GM18517 (cell line): ENCODE measurements around the gene DCAF11.

Experiments
- ATAC-seq: cut with Tn5 transposase; IDR thresholded peaks from one replicate; pipeline ENCODE4 v1.9.1; 2021; ENCODE audit warnings: mild to moderate bottlenecking, moderate library complexity; ENCODE audit not compliant: unreplicated experiment

The DCAF11 gene

GRCh38 chr14:24114532-24115421 lies at the start of gene DCAF11, which contains the start of gene NRL:
TSS of gene DCAF11 (plus strand) at chr14:24114777. CDS start at chr14:24115595, 818 bp downstream.
TSS of gene NRL (minus strand) at chr14:24114949. CDS start at chr14:24082848, 32,101 bp downstream.
- peak; percentile 87 for ATAC-seq

DNA sequence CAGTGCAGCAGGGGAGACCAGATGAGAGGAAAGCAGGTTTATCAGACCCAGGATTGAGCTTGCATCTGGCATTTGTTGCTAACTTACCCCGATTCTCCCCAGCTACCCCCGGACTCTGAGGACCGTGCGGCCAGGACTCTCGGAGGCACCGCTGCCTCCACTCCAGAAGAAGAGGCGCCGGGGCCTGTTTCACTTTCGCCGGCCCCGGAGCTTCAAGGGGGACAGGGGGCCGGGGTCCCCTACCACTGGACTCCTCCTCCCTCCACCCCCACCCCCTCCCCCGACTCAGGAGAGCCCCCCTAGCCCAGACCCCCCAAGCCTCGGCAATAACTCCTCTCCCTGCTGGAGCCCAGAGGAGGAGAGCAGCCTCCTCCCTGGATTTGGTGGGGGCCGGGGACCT lies 49.7 kb upstream of the DCAF11 start:
- ATAC-seq: no peak

DNA sequence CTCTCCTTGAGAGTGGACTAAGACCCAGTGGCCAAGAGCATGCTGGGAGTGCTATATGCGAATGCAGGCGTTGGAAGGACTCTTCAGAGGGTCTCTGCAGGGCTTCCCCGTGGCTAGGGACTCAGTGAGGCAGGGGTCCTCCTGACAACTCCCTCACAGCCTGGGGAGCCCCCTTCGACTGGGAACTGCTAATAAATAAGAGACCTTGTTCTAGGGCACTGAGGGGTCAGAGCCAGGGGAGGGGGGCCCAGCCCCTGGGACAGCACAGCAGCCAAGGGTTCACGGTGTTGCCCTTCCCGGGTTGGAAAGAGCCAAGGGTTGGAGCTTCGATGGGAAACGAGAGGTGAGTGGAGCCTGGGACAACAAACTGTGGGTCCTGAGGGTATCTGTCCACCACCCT lies 49.2 kb upstream of the DCAF11 start:
- ATAC-seq: no peak

GRCh38 chr14:24066496-24067132 lies 48.0 kb upstream of the DCAF11 start:
- no peak for ATAC-seq

- ATAC-seq: no peak
Observed at GRCh38 chr14:24067133-24068082, 47.2 kb upstream of the DCAF11 start.

DNA sequence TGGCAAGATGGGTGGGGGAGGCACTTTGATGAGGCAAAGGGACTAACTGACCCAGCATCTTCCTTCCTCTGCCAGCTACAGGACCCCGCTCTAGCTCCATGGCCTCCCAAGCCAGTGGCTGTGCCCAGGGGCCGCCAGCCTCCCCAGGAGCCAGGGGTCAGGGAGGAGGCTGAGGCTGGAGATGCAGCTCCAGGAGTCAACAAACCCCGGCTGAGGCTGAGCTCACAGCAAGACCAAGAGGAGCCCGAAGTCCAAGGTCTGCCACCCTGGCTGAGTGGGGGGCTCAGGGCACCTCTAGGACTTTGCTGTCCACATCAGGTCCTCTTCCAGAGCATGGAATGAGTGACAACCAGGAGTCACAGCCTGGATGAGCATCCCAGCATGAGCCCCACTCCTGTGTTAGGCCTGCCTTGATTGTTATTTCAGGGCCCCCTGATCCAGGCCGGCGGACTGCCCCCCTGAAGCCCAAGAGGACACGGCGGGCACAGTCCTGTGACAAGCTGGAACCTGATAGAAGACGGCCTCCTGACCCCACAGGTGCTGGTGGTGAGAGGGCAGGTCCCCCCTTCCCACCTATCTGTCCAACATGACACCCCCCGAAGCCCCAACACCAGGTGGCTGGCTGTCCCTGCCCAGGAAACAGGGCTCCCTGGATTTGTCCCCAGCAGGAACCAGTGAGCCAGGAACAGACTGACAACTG lies 45.7 kb upstream of the DCAF11 start:
- ATAC-seq: no peak

- no peak for ATAC-seq
Observed at GRCh38 chr14:24069411-24069735, 45.2 kb upstream of the DCAF11 start.

GRCh38 chr14:24070285-24071143 lies 44.1 kb upstream of the DCAF11 start:
- no peak for ATAC-seq

- ATAC-seq: no peak
Observed at GRCh38 chr14:24071144-24071697, 43.4 kb upstream of the DCAF11 start, which contains the start of gene CPNE6. TSS of gene CPNE6 (plus strand) at chr14:24071562. CDS start at chr14:24072937, 1,375 bp downstream.

GRCh38 chr14:24071836-24072430 lies 42.6 kb upstream of the DCAF11 start:
- ATAC-seq: no peak

DNA sequence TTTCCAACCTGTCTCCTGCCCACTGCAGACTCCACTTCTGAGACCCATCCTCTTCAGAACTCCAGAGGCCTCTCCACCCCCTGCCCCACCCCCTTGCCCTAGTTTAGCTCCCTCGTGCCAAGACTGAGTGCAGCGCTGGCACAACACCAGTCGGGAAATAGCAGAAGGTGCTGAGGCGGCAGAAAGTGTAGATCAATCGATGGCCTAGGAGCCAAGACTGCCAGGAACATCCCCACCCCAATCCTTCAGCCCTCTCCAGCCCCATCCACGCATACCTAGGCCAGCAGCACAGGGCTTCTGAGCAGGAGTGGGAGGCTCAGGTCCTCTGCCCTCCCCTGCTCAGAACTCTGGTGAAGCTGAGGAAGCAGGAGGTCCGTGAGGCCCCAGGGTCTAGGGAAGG lies 42.1 kb upstream of the DCAF11 start:
- ATAC-seq: no peak

DNA sequence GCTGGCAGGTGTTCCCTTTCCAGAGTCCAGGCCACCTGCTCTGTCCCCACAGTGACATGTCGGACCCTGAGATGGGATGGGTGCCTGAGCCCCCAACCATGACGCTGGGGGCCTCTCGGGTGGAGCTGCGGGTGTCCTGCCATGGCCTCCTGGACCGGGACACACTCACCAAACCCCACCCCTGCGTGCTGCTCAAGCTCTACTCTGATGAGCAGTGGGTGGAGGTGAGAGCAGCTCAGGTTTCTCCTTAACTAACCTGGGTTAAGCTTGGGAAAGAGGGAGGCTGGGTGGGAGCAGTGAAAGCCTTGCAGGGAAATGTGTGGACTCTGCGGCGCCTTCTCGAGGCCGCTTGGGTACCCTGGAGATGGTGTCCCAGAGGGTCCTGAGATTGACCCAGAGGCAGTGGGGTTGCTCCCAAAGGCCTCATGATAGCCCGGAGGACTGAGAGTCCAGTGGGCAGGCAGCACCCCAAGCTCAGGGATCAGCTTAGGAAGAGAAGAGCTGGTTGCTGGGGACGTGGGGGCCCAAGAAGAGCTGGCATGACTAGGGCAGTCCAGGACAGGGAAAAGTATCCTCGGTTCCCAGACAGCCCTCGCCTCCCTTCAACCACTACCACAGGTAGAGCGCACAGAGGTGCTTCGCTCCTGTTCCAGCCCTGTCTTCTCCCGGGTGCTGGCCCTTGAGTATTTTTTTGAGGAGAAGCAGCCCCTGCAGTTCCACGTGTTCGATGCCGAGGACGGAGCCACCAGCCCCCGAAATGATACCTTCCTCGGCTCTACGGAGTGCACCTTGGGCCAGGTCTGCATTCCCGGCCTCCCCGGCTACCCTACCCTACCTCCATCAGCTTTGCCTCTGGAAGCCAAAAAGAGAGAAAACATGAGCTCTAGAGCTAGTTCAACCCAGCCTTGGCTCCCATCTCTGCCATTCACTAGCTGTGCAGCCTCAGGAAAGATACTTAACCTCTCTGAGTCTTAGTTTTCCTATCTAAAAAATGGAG lies 41.4 kb upstream of the DCAF11 start:
- ATAC-seq: no peak

- ATAC-seq: no peak
Observed at GRCh38 chr14:24074625-24075484, 39.7 kb upstream of the DCAF11 start.

GRCh38 chr14:24075485-24076301 lies 38.9 kb upstream of the DCAF11 start:
- no peak for ATAC-seq

DNA sequence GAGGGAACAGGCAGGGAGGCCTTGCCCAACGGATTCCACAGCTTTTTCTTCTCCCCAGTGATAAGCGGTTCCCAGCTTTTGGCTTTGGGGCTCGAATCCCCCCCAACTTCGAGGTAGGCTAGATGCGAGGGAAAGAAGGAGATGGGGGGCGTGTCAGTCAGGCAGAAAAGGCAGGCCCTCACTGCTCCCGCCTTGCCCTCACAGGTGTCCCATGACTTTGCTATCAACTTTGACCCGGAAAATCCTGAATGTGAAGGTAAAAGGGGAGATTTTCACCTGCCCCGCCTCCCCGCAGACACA lies 38.3 kb upstream of the DCAF11 start:
- no peak for ATAC-seq

DNA sequence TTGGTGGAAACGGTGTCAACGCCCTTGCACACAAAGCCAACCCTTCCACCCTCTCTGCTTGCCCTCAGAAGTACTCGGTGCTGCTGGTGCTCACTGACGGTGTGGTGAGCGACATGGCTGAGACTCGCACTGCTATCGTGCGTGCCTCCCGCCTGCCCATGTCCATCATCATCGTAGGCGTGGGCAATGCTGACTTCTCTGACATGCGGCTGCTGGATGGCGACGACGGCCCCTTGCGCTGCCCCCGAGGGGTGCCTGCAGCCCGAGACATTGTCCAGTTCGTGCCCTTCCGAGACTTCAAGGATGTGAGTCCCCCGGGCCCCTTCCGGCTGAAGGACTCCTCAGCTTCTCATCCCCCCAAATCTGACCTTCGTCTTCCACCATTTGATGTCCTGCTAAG lies 37.5 kb upstream of the DCAF11 start:
- no peak for ATAC-seq
